HEK293 (cell line): ENCODE data around the gene MOCS3.

Experiments
- CTCF ChIA-PET: fragments of 350-600 bp; formaldehyde crosslinking; extraction: SDS; loops from one replicate; lab custom pipeline; 2021; ENCODE audit warnings: antibody characterized with exemption; lab: Yijun Ruan, JAX
- POLR2A ChIA-PET: fragments of 300-600 bp; formaldehyde crosslinking; extraction: SDS; loops from one replicate; lab custom pipeline; 2020; ENCODE audit warnings: antibody characterized with exemption, inconsistent platforms; lab: Yijun Ruan, JAX
- H3K27ac ChIP-seq: fragments of 200-500 bp; sonication (Bioruptor generic); 2 replicates; pipeline ENCODE4 v1.5.1; 2014; ENCODE audit warnings: low read depth, low read length, control low read depth, inconsistent platforms; ENCODE audit errors: extremely low read depth
- H3K36me3 ChIP-seq, 2 experiments: fragments of 200-500 bp in 1 of 2; sonication (Bioruptor generic) in 1 of 2; 1 replicate in 1 of 2; 2 replicates in 1 of 2; pipeline ENCODE4 v1.5.1; 2014 to 2017; ENCODE audit warnings: inconsistent platforms in 2 of 2, low read length in 2 of 2; ENCODE audit not compliant: control insufficient read depth in 2 of 2, insufficient read depth in 1 of 2
- H3K4me1 ChIP-seq: fragments of 200-500 bp; sonication (Bioruptor generic); 2 replicates; pipeline ENCODE4 v1.5.1; 2014; ENCODE audit warnings: mild to moderate bottlenecking, low read length, inconsistent platforms; ENCODE audit not compliant: control insufficient read depth, insufficient read depth
- H3K4me3 ChIP-seq: 2 replicates; pipeline ENCODE4 v1.5.1; 2011; ENCODE audit warnings: low read depth, mild to moderate bottlenecking, control low read depth, low read length, moderate library complexity
- H3K9me3 ChIP-seq: fragments of 200-500 bp; sonication (Bioruptor generic); 2 replicates; pipeline ENCODE4 v1.5.1; 2014; ENCODE audit warnings: low read depth, low read length, inconsistent platforms; ENCODE audit not compliant: control insufficient read depth, insufficient read depth
- GFI1B ChIP-seq: fragments of 450-650 bp; formaldehyde crosslinking; IDR thresholded peaks from 2 replicates; pipeline ENCODE4 v1.5.1; 2016; ENCODE audit warnings: missing biosample characterization, missing genetic modification characterization
- SETDB1 ChIP-seq: IDR thresholded peaks from one replicate; pipeline ENCODE4 v1.6.1; 2017; ENCODE audit warnings: mild to moderate bottlenecking, low read length, moderate library complexity, mixed read lengths; ENCODE audit not compliant: insufficient read length
- SP2 ChIP-seq: fragments of 450-650 bp; formaldehyde crosslinking; IDR thresholded peaks from 2 replicates; pipeline ENCODE4 v1.5.1; 2016; ENCODE audit warnings: missing biosample characterization, missing genetic modification characterization
- SP3 ChIP-seq: fragments of 450-650 bp; formaldehyde crosslinking; IDR thresholded peaks from 2 replicates; pipeline ENCODE4 v1.5.1; 2016; ENCODE audit warnings: missing biosample characterization, missing genetic modification characterization
- ZBTB8A ChIP-seq: fragments of 450-650 bp; formaldehyde crosslinking; IDR thresholded peaks from 2 replicates; pipeline ENCODE4 v1.5.1; 2016; ENCODE audit warnings: missing biosample characterization, missing genetic modification characterization
- ZFHX2 ChIP-seq: fragments of 450-650 bp; formaldehyde crosslinking; conservative IDR thresholded peaks from 2 replicates; pipeline ENCODE4 v1.5.1; 2016; ENCODE audit warnings: missing biosample characterization, missing genetic modification characterization
- ZNF114 ChIP-seq: fragments of 450-650 bp; formaldehyde crosslinking; IDR thresholded peaks from 2 replicates; pipeline ENCODE4 v1.5.0; 2017; ENCODE audit warnings: missing biosample characterization, missing genetic modification characterization
- ZNF140 ChIP-seq: fragments of 450-650 bp; formaldehyde crosslinking; IDR thresholded peaks from 2 replicates; pipeline ENCODE4 v1.5.1; 2016; ENCODE audit warnings: missing biosample characterization, missing genetic modification characterization
- ZNF169 ChIP-seq: fragments of 450-650 bp; formaldehyde crosslinking; IDR thresholded peaks from 2 replicates; pipeline ENCODE4 v1.5.1; 2016; ENCODE audit warnings: missing biosample characterization, missing genetic modification characterization
- ZNF266 ChIP-seq: fragments of 450-650 bp; formaldehyde crosslinking; IDR thresholded peaks from 2 replicates; pipeline ENCODE4 v1.5.1; 2016; ENCODE audit warnings: missing biosample characterization, missing genetic modification characterization, low read depth
- ZNF292 ChIP-seq: fragments of 450-650 bp; formaldehyde crosslinking; IDR thresholded peaks from 2 replicates; pipeline ENCODE4 v1.5.1; 2016; ENCODE audit warnings: low read depth, missing biosample characterization, missing genetic modification characterization, borderline replicate concordance
- ZNF404 ChIP-seq: fragments of 450-650 bp; formaldehyde crosslinking; IDR thresholded peaks from 2 replicates; pipeline ENCODE4 v1.5.1; 2017; ENCODE audit warnings: missing biosample characterization, missing genetic modification characterization
- ZNF510 ChIP-seq: fragments of 450-650 bp; formaldehyde crosslinking; IDR thresholded peaks from 2 replicates; pipeline ENCODE4 v1.5.1; 2018; ENCODE audit warnings: mild to moderate bottlenecking, missing genetic modification characterization, missing biosample characterization; ENCODE audit not compliant: insufficient replicate concordance
- ZNF560 ChIP-seq: fragments of 450-650 bp; formaldehyde crosslinking; IDR thresholded peaks from 2 replicates; pipeline ENCODE4 v1.5.1; 2017; ENCODE audit warnings: missing biosample characterization, missing genetic modification characterization, borderline replicate concordance
- ZNF596 ChIP-seq: fragments of 450-650 bp; IDR thresholded peaks from 2 replicates; pipeline ENCODE4 v1.5.0; 2018; ENCODE audit warnings: missing biosample characterization, mild to moderate bottlenecking, missing genetic modification characterization, moderate library complexity
- ZNF624 ChIP-seq: fragments of 450-650 bp; formaldehyde crosslinking; IDR thresholded peaks from 2 replicates; pipeline ENCODE4 v1.5.1; 2017; ENCODE audit warnings: missing biosample characterization, missing genetic modification characterization
- ZNF654 ChIP-seq: fragments of 450-650 bp; formaldehyde crosslinking; IDR thresholded peaks from 2 replicates; pipeline ENCODE4 v1.5.1; 2016; ENCODE audit warnings: low read depth, missing biosample characterization, missing genetic modification characterization
- ZNF677 ChIP-seq: fragments of 450-650 bp; IDR thresholded peaks from 2 replicates; pipeline ENCODE4 v1.5.0; 2018; ENCODE audit warnings: missing biosample characterization, mild to moderate bottlenecking, missing genetic modification characterization, moderate library complexity
- ZNF707 ChIP-seq: fragments of 450-650 bp; formaldehyde crosslinking; IDR thresholded peaks from 2 replicates; pipeline ENCODE4 v1.5.1; 2016; ENCODE audit warnings: missing biosample characterization, missing genetic modification characterization
- TF ChIP-seq, protein P1 (sequence below): fragments of 450-650 bp; formaldehyde crosslinking; IDR thresholded peaks from 2 replicates; pipeline ENCODE4 v1.5.1; 2016; ENCODE audit warnings: missing biosample characterization, missing genetic modification characterization
- TF ChIP-seq, protein P2 (sequence below): fragments of 450-650 bp; formaldehyde crosslinking; IDR thresholded peaks from 2 replicates; pipeline ENCODE4 v1.5.1; 2017; ENCODE audit warnings: missing biosample characterization, missing genetic modification characterization
- TF ChIP-seq, protein P3 (sequence below): IDR thresholded peaks from 2 replicates; pipeline ENCODE4 v1.6.1; 2011; ENCODE audit warnings: mild to moderate bottlenecking, low read depth, low read length, borderline replicate concordance
- TF ChIP-seq, protein P4 (sequence below): fragments of 450-650 bp; formaldehyde crosslinking; IDR thresholded peaks from 2 replicates; pipeline ENCODE4 v1.5.1; 2016; ENCODE audit warnings: missing biosample characterization, missing genetic modification characterization
- TF ChIP-seq, protein P5 (sequence below): fragments of 450-650 bp; formaldehyde crosslinking; IDR thresholded peaks from 2 replicates; pipeline ENCODE4 v1.5.1; 2016; ENCODE audit warnings: missing biosample characterization, missing genetic modification characterization
- TF ChIP-seq, protein P6 (sequence below): fragments of 450-650 bp; formaldehyde crosslinking; IDR thresholded peaks from 2 replicates; pipeline ENCODE4 v1.5.1; 2016; ENCODE audit warnings: missing biosample characterization, missing genetic modification characterization

MOCS3 gene

DNA sequence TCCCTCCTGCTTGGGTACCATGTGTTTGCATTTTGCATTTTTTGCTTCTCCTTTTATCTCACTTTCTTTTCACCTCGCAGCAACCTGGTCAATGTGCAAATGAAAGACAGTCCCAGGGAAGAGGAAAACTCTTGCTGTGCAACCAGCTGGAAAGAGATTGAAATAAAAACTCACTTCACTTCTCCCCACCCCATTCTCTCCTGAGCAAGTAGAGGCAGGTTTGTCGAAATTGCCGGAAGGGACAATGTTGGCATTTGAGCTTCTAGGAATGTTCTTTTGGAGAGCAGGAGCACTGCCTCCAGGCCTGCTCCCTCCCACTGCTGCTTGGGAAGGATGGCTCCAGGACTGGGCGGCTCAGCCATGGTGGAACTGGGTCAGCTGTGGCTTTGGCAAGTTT lies 33.7 kb downstream of the MOCS3 start:
- Histone ChIP-seq H3K4me1 (no peaks in the 10 kb centered on the region), H3K4me3 (no peak overlapping the region), H3K27ac (no peak overlapping the region), H3K9me3 (no peaks in the 10 kb centered on the region), H3K36me3 (no peaks in the 10 kb centered on the region)
- CTCF ChIA-PET: interaction anchor here (0.6 to 10.1 kb wide), 24 partner anchors 9 to 1811 kb away, joined by 3 to 243 read pairs (median 3); no protein-coding TSS in a partner anchor
- TF ChIP-seq GFI1B (tag by site-specific recombination) (no peak), ZNF114 (tag by site-specific recombination) (no peak), ZBTB8A (tag by site-specific recombination) (no peak)
- TF ChIP-seq, protein P1, sequence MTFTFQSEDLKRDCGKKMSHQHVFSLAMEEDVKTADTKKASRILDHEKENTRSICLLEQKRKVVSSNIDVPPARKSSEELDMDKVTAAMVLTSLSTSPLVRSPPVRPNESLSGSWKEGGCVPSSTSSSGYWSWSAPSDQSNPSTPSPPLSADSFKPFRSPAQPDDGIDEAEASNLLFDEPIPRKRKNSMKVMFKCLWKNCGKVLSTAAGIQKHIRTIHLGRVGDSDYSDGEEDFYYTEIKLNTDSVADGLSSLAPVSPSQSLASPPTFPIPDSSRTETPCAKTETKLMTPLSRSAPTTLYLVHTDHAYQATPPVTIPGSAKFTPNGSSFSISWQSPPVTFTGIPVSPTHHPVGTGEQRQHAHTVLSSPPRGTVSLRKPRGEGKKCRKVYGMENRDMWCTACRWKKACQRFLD: no peak
- POLR2A ChIA-PET: no interaction called here

DNA sequence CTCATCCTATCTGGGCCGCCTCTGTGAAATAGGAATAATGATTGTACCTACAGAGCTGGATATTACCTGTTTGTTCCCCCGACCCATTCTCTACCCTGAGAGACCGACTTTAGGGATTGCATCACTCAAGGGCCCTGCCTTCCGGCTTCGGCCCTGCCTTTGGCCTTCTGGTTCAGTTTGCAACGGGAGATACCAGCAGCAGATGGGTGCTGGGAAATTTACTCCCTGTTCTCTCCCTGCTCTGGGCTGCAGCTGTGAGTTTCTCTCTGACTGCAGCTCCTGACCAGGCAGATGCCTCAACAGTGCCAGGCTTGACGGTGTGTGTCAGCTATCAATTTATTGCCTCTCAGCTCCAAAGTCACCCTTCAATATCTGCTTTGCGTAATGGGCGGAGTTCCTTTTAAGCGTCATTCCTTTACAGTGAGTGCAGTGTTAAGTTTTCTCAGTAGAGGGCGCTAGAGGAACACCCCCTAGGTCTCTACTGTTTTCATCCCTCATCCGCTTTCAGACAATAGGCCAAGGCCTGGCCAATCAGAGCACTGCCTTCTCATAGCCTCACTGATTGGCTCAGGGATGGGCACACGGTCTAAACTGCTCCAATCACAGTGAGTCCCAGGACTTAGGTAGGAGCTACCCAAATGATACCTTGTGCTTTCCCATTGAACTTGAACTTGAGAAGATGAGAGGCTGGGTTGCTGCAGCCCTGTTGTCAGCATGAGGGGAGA lies 34.3 kb downstream of the MOCS3 start:
- CTCF ChIA-PET: interaction anchor here (0.5 to 10.1 kb wide), 34 partner anchors 10 to 1810 kb away, joined by 3 to 243 read pairs (median 3); no protein-coding TSS in a partner anchor
- no peaks in the 10 kb centered on the region for H3K9me3 ChIP-seq
- TF ChIP-seq ZNF624 (tag by site-specific recombination) (no peak), ZNF560 (tag by site-specific recombination) (no peak), ZNF404 (tag by site-specific recombination) (no peak), SETDB1 (peak; percentile 52), ZNF654 (tag by site-specific recombination) (peak; percentile 87), ZNF266 (tag by site-specific recombination) (no peak), ZFHX2 (no peak), ZNF510 (tag by site-specific recombination) (no peak), SP2 (tag by site-specific recombination) (peak; percentile 60), ZNF707 (no peak), ZNF169 (tag by site-specific recombination) (no peak), ZNF677 (no peak), ZNF140 (tag by site-specific recombination) (no peak), ZNF596 (tag by site-specific recombination) (no peak), ZNF292 (tag by site-specific recombination) (no peak), SP3 (0 out of 2 replicates have a peak, but pooled peaks have one; percentile 27)
- TF ChIP-seq, protein P2, sequence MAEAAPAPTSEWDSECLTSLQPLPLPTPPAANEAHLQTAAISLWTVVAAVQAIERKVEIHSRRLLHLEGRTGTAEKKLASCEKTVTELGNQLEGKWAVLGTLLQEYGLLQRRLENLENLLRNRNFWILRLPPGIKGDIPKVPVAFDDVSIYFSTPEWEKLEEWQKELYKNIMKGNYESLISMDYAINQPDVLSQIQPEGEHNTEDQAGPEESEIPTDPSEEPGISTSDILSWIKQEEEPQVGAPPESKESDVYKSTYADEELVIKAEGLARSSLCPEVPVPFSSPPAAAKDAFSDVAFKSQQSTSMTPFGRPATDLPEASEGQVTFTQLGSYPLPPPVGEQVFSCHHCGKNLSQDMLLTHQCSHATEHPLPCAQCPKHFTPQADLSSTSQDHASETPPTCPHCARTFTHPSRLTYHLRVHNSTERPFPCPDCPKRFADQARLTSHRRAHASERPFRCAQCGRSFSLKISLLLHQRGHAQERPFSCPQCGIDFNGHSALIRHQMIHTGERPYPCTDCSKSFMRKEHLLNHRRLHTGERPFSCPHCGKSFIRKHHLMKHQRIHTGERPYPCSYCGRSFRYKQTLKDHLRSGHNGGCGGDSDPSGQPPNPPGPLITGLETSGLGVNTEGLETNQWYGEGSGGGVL (tag by site-specific recombination): no peak
- TF ChIP-seq, protein P3, sequence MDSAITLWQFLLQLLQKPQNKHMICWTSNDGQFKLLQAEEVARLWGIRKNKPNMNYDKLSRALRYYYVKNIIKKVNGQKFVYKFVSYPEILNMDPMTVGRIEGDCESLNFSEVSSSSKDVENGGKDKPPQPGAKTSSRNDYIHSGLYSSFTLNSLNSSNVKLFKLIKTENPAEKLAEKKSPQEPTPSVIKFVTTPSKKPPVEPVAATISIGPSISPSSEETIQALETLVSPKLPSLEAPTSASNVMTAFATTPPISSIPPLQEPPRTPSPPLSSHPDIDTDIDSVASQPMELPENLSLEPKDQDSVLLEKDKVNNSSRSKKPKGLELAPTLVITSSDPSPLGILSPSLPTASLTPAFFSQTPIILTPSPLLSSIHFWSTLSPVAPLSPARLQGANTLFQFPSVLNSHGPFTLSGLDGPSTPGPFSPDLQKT: no peak
- TF ChIP-seq, protein P4, sequence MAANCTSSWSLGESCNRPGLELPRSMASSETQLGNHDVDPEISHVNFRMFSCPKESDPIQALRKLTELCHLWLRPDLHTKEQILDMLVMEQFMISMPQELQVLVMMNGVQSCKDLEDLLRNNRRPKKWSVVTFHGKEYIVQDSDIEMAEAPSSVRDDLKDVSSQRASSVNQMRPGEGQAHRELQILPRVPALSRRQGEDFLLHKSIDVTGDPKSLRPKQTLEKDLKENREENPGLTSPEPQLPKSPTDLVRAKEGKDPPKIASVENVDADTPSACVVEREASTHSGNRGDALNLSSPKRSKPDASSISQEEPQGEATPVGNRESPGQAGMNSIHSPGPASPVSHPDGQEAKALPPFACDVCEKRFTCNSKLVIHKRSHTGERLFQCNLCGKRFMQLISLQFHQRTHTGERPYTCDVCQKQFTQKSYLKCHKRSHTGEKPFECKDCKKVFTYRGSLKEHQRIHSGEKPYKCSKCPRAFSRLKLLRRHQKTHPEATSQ (tag by site-specific recombination): no peak
- TF ChIP-seq, protein P5, sequence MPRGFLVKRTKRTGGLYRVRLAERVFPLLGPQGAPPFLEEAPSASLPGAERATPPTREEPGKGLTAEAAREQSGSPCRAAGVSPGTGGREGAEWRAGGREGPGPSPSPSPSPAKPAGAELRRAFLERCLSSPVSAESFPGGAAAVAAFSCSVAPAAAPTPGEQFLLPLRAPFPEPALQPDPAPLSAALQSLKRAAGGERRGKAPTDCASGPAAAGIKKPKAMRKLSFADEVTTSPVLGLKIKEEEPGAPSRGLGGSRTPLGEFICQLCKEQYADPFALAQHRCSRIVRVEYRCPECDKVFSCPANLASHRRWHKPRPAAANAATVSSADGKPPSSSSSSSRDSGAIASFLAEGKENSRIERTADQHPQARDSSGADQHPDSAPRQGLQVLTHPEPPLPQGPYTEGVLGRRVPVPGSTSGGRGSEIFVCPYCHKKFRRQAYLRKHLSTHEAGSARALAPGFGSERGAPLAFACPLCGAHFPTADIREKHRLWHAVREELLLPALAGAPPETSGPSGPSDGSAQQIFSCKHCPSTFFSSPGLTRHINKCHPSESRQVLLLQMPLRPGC (tag by site-specific recombination): peak; percentile 74; the same call in 1 of the 2 replicates
- TF ChIP-seq, protein P6, sequence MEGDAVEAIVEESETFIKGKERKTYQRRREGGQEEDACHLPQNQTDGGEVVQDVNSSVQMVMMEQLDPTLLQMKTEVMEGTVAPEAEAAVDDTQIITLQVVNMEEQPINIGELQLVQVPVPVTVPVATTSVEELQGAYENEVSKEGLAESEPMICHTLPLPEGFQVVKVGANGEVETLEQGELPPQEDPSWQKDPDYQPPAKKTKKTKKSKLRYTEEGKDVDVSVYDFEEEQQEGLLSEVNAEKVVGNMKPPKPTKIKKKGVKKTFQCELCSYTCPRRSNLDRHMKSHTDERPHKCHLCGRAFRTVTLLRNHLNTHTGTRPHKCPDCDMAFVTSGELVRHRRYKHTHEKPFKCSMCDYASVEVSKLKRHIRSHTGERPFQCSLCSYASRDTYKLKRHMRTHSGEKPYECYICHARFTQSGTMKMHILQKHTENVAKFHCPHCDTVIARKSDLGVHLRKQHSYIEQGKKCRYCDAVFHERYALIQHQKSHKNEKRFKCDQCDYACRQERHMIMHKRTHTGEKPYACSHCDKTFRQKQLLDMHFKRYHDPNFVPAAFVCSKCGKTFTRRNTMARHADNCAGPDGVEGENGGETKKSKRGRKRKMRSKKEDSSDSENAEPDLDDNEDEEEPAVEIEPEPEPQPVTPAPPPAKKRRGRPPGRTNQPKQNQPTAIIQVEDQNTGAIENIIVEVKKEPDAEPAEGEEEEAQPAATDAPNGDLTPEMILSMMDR: peak; percentile 59
- no peak overlapping the region for H3K27ac ChIP-seq
- no peak overlapping the region for H3K4me3 ChIP-seq
- H3K4me1 ChIP-seq: no peaks in the 10 kb centered on the region
- no peaks in the 10 kb centered on the region for H3K36me3 ChIP-seq
- POLR2A ChIA-PET: interaction anchor here (0.8 kb wide), 1 partner anchor 59 kb away, joined by 3 read pairs; no protein-coding TSS in a partner anchor
